ENCODE results near the gene LILRA2.

- TF ChIP-seq POLR2AphosphoS5 (IDR thresholded peaks at IDR 0.05; ENCODE audit: low read depth) (no peak), STAT1 (IDR thresholded peaks at IDR 0.05; ENCODE audit: unreplicated experiment) (no peak), CREB1 (CRISPR knock-in tag; IDR thresholded peaks at IDR 0.05; ENCODE audit: low read depth) (no peak)
- TF ChIP-seq, protein P1, sequence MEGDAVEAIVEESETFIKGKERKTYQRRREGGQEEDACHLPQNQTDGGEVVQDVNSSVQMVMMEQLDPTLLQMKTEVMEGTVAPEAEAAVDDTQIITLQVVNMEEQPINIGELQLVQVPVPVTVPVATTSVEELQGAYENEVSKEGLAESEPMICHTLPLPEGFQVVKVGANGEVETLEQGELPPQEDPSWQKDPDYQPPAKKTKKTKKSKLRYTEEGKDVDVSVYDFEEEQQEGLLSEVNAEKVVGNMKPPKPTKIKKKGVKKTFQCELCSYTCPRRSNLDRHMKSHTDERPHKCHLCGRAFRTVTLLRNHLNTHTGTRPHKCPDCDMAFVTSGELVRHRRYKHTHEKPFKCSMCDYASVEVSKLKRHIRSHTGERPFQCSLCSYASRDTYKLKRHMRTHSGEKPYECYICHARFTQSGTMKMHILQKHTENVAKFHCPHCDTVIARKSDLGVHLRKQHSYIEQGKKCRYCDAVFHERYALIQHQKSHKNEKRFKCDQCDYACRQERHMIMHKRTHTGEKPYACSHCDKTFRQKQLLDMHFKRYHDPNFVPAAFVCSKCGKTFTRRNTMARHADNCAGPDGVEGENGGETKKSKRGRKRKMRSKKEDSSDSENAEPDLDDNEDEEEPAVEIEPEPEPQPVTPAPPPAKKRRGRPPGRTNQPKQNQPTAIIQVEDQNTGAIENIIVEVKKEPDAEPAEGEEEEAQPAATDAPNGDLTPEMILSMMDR (conservative IDR thresholded peaks at IDR 0.05; ENCODE audit: low read depth in 2 of 2), result no peak
These were observed 33.5 kb downstream of the LILRA2 start for GRCh38 chr19:54606891-54607784.
